Measurements from ENCODE around the gene GSTA4.
"Not testable (repeated sequence)": the region's sequence is repeated elsewhere in the genome, so short reads cannot be mapped to it uniquely, and the experiment has no call there.

The GSTA4 gene

DNA sequence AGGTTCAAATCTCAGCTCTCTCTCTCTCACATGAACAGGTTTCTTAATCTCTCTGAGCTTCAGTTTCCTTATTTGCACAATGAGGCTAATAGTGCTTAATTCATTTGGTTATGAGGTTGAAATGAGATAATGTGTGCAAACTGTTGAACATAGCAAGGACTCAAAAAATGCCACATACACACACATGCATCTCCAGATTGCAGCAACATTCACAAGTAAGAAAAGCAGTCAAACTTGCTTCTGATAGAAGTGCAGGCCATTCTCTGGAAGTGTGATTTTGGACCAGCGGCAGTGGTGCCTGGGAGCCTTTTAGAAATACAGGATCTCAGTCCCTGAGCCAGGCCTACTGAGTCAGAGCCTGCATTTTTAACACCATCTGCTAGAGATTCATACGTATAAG lies 25.7 kb downstream of the GSTA4 start:
- no peak for DNase-seq

- DNase-seq: no peak
These were observed 29.0 kb downstream of the GSTA4 start for GRCh38 chr6:52966101-52966500.

- no peak for DNase-seq
These were observed 29.7 kb downstream of the GSTA4 start for GRCh38 chr6:52965380-52965779.

- no peak for DNase-seq
These were observed 30.8 kb downstream of the GSTA4 start for GRCh38 chr6:52964318-52964717.

GRCh38 chr6:52962701-52963100 lies 32.4 kb downstream of the GSTA4 start:
- no peak for DNase-seq

- not testable (repeated sequence) for DNase-seq
These were observed 34.1 kb downstream of the GSTA4 start for GRCh38 chr6:52961022-52961421.

DNA sequence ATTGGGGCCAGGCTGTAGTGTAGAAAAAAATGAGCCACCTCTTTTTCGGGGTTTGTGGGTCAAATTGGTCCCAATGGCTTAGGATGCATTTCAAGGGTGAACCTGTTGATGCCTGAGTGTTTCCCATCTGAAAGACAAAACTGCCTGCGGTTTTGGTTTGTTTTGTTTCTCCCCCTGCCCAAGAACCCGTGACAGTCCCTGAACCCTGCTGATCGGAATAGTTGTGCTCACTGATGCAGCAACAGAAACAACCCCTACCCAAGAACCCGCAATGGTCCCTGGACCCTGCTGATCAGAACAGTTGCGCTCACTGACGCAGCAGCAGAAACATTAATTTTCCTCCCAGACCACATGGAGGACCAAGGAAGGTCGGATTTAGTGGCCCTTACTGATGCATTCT lies 34.9 kb downstream of the GSTA4 start:
- not testable (repeated sequence) for DNase-seq

GRCh38 chr6:52958546-52959255 lies 36.4 kb downstream of the GSTA4 start:
- no peak for DNase-seq

GRCh38 chr6:52955871-52956270 lies 39.2 kb downstream of the GSTA4 start:
- DNase-seq: no peak

DNA sequence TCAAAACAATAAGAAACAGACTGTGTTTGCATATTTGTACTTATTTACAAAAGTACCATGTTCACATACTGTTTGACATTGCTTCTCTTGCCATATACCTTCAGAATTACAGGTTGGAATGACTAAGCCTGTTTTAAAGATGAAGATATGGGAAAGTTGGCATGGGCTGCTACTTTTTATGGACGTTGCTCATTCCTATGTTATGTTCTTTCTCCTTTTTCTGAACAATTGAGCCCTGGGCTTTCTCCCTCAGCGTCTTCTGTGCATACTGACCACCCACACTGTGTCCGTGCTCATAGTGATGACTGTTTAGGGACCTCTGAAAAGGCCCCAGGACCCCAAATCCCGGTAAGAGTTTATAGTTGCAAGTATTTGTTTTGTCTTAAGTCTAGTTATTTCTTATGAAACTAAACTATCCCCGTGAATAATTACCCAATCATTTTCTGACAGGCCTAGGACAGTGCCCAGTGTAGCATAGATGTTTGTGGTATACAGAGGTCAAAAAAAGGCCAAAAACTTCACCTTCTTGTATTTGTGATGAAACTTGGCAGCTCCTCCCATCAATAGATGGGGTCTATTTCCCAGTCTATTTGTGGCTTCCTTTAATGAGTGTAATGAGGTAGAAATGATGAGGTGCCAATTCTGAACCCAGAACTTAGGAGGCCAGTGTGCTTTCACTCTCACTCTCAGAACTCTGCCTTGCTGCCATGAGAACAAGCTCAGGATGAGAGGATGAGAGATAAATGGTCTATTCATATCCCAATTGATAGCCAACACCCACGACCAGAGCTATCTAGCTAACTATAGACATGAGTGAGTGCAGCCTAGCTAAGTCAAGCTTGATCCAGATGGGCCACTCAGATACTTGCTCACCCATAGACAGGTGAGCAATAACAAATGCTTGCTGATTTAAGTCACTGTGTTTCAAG lies 40.9 kb downstream of the GSTA4 start:
- no peak for DNase-seq

DNA sequence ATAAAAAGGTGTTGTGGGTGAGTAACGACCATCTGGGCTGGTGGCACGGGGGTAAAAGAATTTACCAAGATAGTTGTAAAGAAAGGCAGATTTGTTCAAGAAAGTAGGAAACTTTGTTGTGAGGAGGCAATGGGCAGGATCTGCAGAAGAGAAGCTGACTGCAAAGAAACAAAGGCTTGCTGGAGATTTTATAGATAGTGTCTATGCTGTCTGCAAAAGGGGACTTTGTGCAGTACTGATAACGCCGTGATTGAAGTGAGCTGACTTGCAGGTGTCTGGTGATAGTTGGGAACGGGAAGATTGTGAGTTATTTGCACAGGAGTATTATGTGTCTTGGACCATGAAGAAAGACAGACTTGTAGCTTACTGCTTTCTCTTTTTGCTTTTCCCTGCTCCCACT lies 48.8 kb downstream of the GSTA4 start:
- no peak for DNase-seq

GRCh38 chr6:52942821-52943220 lies 52.3 kb downstream of the GSTA4 start:
- DNase-seq: not testable (repeated sequence)

GRCh38 chr6:52942221-52942620 lies 52.9 kb downstream of the GSTA4 start:
- DNase-seq: no peak

- DNase-seq: no peak
These were observed 57.2 kb downstream of the GSTA4 start for GRCh38 chr6:52937908-52938307.

DNA sequence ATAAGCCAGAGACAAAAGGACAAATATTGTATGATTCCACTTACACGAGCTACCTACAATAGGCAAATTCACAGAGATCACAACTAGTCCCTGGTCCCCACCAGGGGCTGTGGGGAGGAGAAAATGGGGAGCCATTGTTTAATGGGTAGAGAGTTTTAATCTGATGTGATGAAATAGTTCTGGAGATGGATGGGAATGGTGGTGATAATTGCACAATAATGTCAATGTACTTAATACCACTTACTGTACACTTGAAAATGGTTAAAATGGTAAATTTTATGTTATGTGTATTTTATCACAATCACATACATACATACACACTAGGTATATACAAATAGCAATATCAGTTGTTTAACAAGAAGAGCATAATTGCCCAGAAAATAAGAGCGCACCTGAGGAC lies 61.3 kb downstream of the GSTA4 start:
- no peak for DNase-seq

DNA sequence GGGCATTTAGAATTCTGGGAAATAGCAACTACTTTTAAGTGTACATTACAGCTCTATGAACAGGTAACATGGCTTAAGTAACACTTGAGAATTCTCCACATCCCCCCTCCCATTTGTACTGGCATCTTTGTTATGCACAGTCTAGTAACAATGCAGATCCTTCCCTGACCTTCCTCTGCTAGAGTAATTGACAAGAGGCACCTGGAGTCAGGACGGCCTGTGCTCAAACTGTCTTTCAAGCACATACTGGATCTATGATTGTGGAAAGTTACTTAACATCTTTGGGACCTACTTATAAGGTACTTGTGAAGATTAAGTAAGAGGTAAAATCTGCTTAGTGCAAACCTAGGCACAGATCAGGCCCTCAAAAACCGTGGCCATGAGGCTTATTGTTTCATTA lies 63.7 kb downstream of the GSTA4 start:
- DNase-seq: no peak

DNA sequence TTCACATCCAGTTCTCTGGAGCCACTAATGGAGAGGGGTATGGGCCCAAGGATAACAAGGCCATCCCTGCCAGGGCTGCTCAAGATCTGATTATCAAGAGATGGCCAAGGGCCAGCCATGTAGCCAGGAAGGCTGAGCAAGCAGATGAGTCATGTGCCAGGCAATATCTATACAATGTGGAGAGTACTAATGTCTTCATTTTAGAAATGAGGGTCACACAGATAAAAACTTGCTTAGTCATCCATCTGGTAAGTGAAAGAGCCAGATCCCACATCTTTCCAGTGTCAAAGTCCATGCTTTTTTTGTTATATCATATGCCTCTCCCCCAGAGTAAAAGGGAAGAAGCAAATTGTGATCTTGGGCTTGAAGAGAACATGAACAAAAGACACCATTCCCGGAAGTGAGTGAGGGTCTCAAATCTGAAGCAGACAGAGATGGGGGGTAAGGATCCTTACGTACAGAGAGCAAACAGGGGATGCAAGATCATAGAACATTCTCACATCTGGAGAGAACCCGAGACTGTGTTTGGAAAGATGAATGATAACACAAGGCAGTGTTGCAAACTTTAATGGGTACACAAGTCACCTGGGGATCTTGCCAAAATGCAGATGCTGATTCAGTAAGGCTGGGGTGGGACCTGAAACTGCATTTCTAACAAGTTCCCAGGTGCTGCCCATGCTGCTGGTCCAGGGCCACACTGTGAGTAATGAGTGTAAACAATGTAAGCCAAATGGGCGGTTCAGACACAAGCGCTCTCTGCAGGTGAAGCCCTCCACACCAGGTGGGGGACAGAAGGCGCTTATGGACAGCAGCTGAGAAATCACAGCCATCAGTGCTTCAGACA lies 65.5 kb downstream of the GSTA4 start:
- no peak for DNase-seq

Measured in NCI-H1436 treated with DMSO at 0.1 percent for 48 hours (cell line).